H9 (cell line): ENCODE data around the gene SCYGR7. TPM values are rescaled to one million over a fixed set of nuclear protein-coding genes. Genes with fewer than 3 reads are reported as not detected.
A peak's percentile ranks its signal among the peaks of the same experiment; 100 is the strongest.

ENCODE experiments used
- DNase-seq: peaks from one replicate; pipeline ENCODE4 v3.0.0-alpha.2; 2017
- H2AFZ ChIP-seq: one replicate; pipeline ENCODE4 v1.6.1; 2013; ENCODE audit warnings: mild to moderate bottlenecking, low read length, control low read depth, moderate library complexity
- H2AK5ac ChIP-seq: 2 replicates; pipeline ENCODE4 v1.6.1; 2013; ENCODE audit warnings: low read length, control low read depth, mixed read lengths; ENCODE audit not compliant: insufficient read length
- H2BK120ac ChIP-seq: one replicate; pipeline ENCODE4 v1.6.1; 2013; ENCODE audit warnings: low read depth, mild to moderate bottlenecking, low read length, control low read depth, inconsistent platforms; ENCODE audit not compliant: poor library complexity, severe bottlenecking
- H2BK12ac ChIP-seq: 2 replicates; pipeline ENCODE4 v1.6.1; 2013; ENCODE audit warnings: low read length, control low read depth, mixed read lengths, low read depth; ENCODE audit not compliant: insufficient read length
- H2BK15ac ChIP-seq: 2 replicates; pipeline ENCODE4 v1.6.1; 2013; ENCODE audit warnings: low read depth, low read length, control low read depth
- H2BK20ac ChIP-seq: one replicate; pipeline ENCODE4 v1.6.1; 2013; ENCODE audit warnings: low read depth, mild to moderate bottlenecking, low read length, control low read depth, inconsistent platforms; ENCODE audit not compliant: poor library complexity, severe bottlenecking
- H2BK5ac ChIP-seq: 2 replicates; pipeline ENCODE4 v1.6.1; 2013; ENCODE audit warnings: low read length, control low read depth, mixed read lengths; ENCODE audit not compliant: insufficient read length
- H3K14ac ChIP-seq: 2 replicates; pipeline ENCODE4 v1.6.1; 2013; ENCODE audit warnings: low read length, control low read depth; ENCODE audit not compliant: insufficient read depth
- H3K18ac ChIP-seq: 2 replicates; pipeline ENCODE4 v1.6.1; 2013; ENCODE audit warnings: low read depth, mild to moderate bottlenecking, mixed read lengths, low read length, control low read depth; ENCODE audit not compliant: insufficient read length
- H3K23ac ChIP-seq: 2 replicates; pipeline ENCODE4 v1.6.1; 2013; ENCODE audit warnings: low read length, control low read depth, mixed read lengths, low read depth; ENCODE audit not compliant: insufficient read length
- H3K23me2 ChIP-seq: 2 replicates; pipeline ENCODE4 v1.6.1; 2013; ENCODE audit warnings: low read depth, mild to moderate bottlenecking, mixed read lengths, low read length, control low read depth; ENCODE audit not compliant: insufficient read length, poor library complexity, severe bottlenecking
- H3K27ac ChIP-seq: 2 replicates; pipeline ENCODE4 v1.5.1; 2013; ENCODE audit warnings: low read length, control low read depth, mixed read lengths, low read depth; ENCODE audit not compliant: insufficient read length
- H3K27me3 ChIP-seq: 2 replicates; pipeline ENCODE4 v1.6.1; 2013; ENCODE audit warnings: low read length, control low read depth, inconsistent platforms; ENCODE audit not compliant: insufficient read depth
- H3K4ac ChIP-seq: 2 replicates; pipeline ENCODE4 v1.6.1; 2013; ENCODE audit warnings: low read depth, mild to moderate bottlenecking, control low read depth, inconsistent platforms, low read length, moderate library complexity
- H3K4me1 ChIP-seq: 2 replicates; pipeline ENCODE4 v1.6.1; 2013; ENCODE audit warnings: low read length, control low read depth, inconsistent platforms; ENCODE audit not compliant: insufficient read depth
- H3K4me2 ChIP-seq: 2 replicates; pipeline ENCODE4 v1.6.1; 2013; ENCODE audit warnings: low read length, control low read depth, mixed read lengths; ENCODE audit not compliant: insufficient read length, insufficient read depth
- H3K56ac ChIP-seq: 2 replicates; pipeline ENCODE4 v1.6.1; 2013; ENCODE audit warnings: low read depth, mild to moderate bottlenecking, mixed read lengths, low read length, control low read depth; ENCODE audit not compliant: insufficient read length
- H3K79me1 ChIP-seq: 2 replicates; pipeline ENCODE4 v1.6.1; 2013; ENCODE audit warnings: low read depth, mild to moderate bottlenecking, moderate library complexity, low read length, control low read depth, inconsistent platforms; ENCODE audit not compliant: insufficient read depth, poor library complexity, severe bottlenecking
- H3K79me2 ChIP-seq: 2 replicates; pipeline ENCODE4 v1.6.1; 2013; ENCODE audit warnings: low read length, control low read depth, inconsistent platforms; ENCODE audit not compliant: insufficient read depth
- H3K9ac ChIP-seq: 2 replicates; pipeline ENCODE4 v1.6.1; 2013; ENCODE audit warnings: low read length, control low read depth, mixed read lengths; ENCODE audit not compliant: insufficient read length; ENCODE audit errors: extremely low read depth
- H3K9me3 ChIP-seq: one replicate; pipeline ENCODE4 v1.6.1; 2013; ENCODE audit warnings: low read depth, low read length, inconsistent platforms; ENCODE audit not compliant: control insufficient read depth
- H3T11ph ChIP-seq: one replicate; pipeline ENCODE4 v1.6.1; 2013; ENCODE audit warnings: mild to moderate bottlenecking, low read length, control low read depth, inconsistent platforms
- H4K20me1 ChIP-seq: one replicate; pipeline ENCODE4 v1.6.1; 2013; ENCODE audit not compliant: control insufficient read depth, insufficient read length, insufficient read depth
- H4K5ac ChIP-seq: 2 replicates; pipeline ENCODE4 v1.6.1; 2013; ENCODE audit warnings: low read depth, mild to moderate bottlenecking, mixed read lengths, low read length, control low read depth; ENCODE audit not compliant: insufficient read length
- H4K8ac ChIP-seq: replicated peaks from 2 replicates; pipeline ENCODE4 v1.6.1; 2013; ENCODE audit warnings: low read length, control low read depth, mixed read lengths, low read depth; ENCODE audit not compliant: insufficient read length
- H4K91ac ChIP-seq: 2 replicates; pipeline ENCODE4 v1.6.1; 2013; ENCODE audit warnings: low read depth, mild to moderate bottlenecking, moderate library complexity, mixed read lengths, low read length, control low read depth; ENCODE audit not compliant: insufficient read length
- H3K27ac Mint-ChIP-seq, 3 experiments: 2 replicates in 2 of 3; 3 replicates in 1 of 3; pipeline ENCODE4 v1.8.0; 2020 to 2021; ENCODE audit warnings: mixed read lengths in 3 of 3, mild to moderate bottlenecking in 1 of 3, moderate library complexity in 1 of 3
- H3K27me3 Mint-ChIP-seq: 2 replicates; pipeline ENCODE4 v1.8.0; 2021; ENCODE audit warnings: low read depth, mild to moderate bottlenecking, moderate library complexity, mixed read lengths
- H3K36me3 Mint-ChIP-seq, 3 experiments: 2 replicates in 2 of 3; 3 replicates in 1 of 3; pipeline ENCODE4 v1.8.0; 2020 to 2021; ENCODE audit warnings: low read depth in 3 of 3, mixed read lengths in 3 of 3; ENCODE audit not compliant: insufficient read depth in 1 of 3
- H3K4me1 Mint-ChIP-seq, 2 experiments: 2 replicates each; pipeline ENCODE4 v1.8.0; 2020; ENCODE audit warnings: mixed read lengths in 2 of 2
- H3K4me3 Mint-ChIP-seq, 2 experiments: 2 replicates in 1 of 2; 3 replicates in 1 of 2; pipeline ENCODE4 v1.8.0; 2020 to 2021; ENCODE audit warnings: mild to moderate bottlenecking in 2 of 2, mixed read lengths in 2 of 2, moderate library complexity in 1 of 2
- H3K9me3 Mint-ChIP-seq, 2 experiments: 2 replicates in 1 of 2; 3 replicates in 1 of 2; pipeline ENCODE4 v1.8.0; 2020; ENCODE audit warnings: mild to moderate bottlenecking in 2 of 2, mixed read lengths in 2 of 2, moderate library complexity in 1 of 2
- WGBS: extraction: QIAGEN DNeasy Blood & Tissue Kit; methylation state at CpG from one replicate; pipeline ENCODE4 v1.1.7; 2013; ENCODE audit warnings: missing lambda C conversion rate, low lambda C conversion rate, mixed read lengths; ENCODE audit not compliant: insufficient read length; ENCODE audit errors: extremely low coverage; 5-methylcytosine and 5-hydroxymethylcytosine counted together
- total RNA-seq: library from RNA; stranded (reverse); gene quantifications from 2 replicates; pipeline ENCODE4 v1.2.1, GENCODE V29; 2021
- TF ChIP-seq, protein P1 (sequence below): fragments of 200-600 bp; sonication (generic); conservative IDR thresholded peaks from 3 replicates; pipeline ENCODE4 v1.8.0; 2021; ENCODE audit warnings: antibody characterized with exemption, mild to moderate bottlenecking

The SCYGR7 gene
- total RNA-seq, 1 experiment from 2014 or later, result not detected

DNA sequence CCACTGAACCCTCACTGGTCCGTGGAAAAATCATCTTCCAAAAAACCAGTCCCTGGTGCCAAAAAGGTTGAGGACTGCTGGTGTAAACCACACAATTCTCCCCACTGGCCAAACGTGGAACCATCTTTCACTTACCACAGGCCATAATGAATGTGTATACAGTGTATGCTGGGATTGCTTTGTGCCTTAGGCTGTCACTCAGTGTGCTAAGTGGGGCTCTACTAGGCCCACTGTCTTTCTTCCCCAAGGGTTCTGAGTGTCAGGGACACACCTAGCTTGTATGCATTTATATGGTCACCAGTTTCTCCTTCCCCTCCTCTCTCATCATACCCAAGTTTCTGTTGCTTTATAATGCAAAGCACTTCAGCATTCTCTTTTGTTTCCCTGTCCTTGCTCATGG lies 44.8 kb downstream of the SCYGR7 start:
- no peak overlapping the region for H3K4me2 ChIP-seq
- H3K56ac ChIP-seq, result no peak overlapping the region
- H2AFZ ChIP-seq, result no peak overlapping the region
- no peak overlapping the region for H4K91ac ChIP-seq
- H2BK12ac ChIP-seq, result peak overlapping the region; percentile 47
- no peak overlapping the region for H4K8ac ChIP-seq
- no peak overlapping the region for H2BK20ac ChIP-seq
- no peak overlapping the region for H2BK120ac ChIP-seq
- H3K9me3 Mint-ChIP-seq, result no peaks in the 10 kb centered on the region
- no peak overlapping the region; a peak in 1 of 7 replicates for H3K27ac Mint-ChIP-seq
- no peak overlapping the region for H3K9ac ChIP-seq
- H3K18ac ChIP-seq, result no peak overlapping the region
- DNase-seq, result no peak
- H2BK15ac ChIP-seq, result no peak overlapping the region
- H3K79me2 ChIP-seq, result no peaks in the 10 kb centered on the region
- H3K36me3 Mint-ChIP-seq, result no peaks in the 10 kb centered on the region; a peak in 1 of 7 replicates
- no peaks in the 10 kb centered on the region for H3K27me3 ChIP-seq
- WGBS, result no CpG with 5 or more reads among the region's 2 CpGs
- H3K14ac ChIP-seq, result no peak overlapping the region
- H3K27me3 Mint-ChIP-seq, result no peaks in the 10 kb centered on the region; the same call in 1 of the 2 replicates
- no peak overlapping the region for H3T11ph ChIP-seq
- H3K4me1 ChIP-seq, result peaks cover 3% of the 10 kb centered on the region; the same call in 1 of the 2 replicates
- no peaks in the 10 kb centered on the region for H3K23me2 ChIP-seq
- H3K23ac ChIP-seq, result no peak overlapping the region
- no peak overlapping the region for H4K5ac ChIP-seq
- no peaks in the 10 kb centered on the region for H3K9me3 ChIP-seq
- H3K27ac ChIP-seq, result no peak overlapping the region
- no peak overlapping the region for H2AK5ac ChIP-seq
- no peaks in the 10 kb centered on the region for H3K79me1 ChIP-seq
- H3K4me1 Mint-ChIP-seq, result peaks cover 24 to 25% of the 10 kb centered on the region in 2 experiments
- no peaks in the 10 kb centered on the region for H4K20me1 ChIP-seq
- no peak overlapping the region for H2BK5ac ChIP-seq
- no peak overlapping the region for H3K4me3 Mint-ChIP-seq
- TF ChIP-seq, protein P1, sequence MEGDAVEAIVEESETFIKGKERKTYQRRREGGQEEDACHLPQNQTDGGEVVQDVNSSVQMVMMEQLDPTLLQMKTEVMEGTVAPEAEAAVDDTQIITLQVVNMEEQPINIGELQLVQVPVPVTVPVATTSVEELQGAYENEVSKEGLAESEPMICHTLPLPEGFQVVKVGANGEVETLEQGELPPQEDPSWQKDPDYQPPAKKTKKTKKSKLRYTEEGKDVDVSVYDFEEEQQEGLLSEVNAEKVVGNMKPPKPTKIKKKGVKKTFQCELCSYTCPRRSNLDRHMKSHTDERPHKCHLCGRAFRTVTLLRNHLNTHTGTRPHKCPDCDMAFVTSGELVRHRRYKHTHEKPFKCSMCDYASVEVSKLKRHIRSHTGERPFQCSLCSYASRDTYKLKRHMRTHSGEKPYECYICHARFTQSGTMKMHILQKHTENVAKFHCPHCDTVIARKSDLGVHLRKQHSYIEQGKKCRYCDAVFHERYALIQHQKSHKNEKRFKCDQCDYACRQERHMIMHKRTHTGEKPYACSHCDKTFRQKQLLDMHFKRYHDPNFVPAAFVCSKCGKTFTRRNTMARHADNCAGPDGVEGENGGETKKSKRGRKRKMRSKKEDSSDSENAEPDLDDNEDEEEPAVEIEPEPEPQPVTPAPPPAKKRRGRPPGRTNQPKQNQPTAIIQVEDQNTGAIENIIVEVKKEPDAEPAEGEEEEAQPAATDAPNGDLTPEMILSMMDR, result no peak
- no peak overlapping the region for H3K4ac ChIP-seq
